Peyer's patch (tissue), 4 donors: ENCODE data around the gene RSPH3. TPM values are rescaled to one million over a fixed set of nuclear protein-coding genes. Genes with fewer than 3 reads are reported as not detected.

Source experiments
- DNase-seq, 3 donors: peaks; one replicate each; pipeline ENCODE4 v3.0.0-alpha.2; 2017 to 2019
- H3K27ac ChIP-seq, 4 donors: fragments of 200-600 bp; sonication (generic); one replicate each; pipeline ENCODE4 v1.5.1; 2016 to 2019
- H3K27me3 ChIP-seq, 2 donors: fragments of 200-600 bp; sonication (generic); one replicate each; pipeline ENCODE4 v1.5.1; 2019
- H3K36me3 ChIP-seq, 3 donors: fragments of 200-600 bp; sonication (generic); one replicate each; pipeline ENCODE4 v1.5.1; 2016 to 2019
- H3K4me1 ChIP-seq, 4 donors: fragments of 200-600 bp; sonication (generic); one replicate each; pipeline ENCODE4 v1.5.1; 2016 to 2019
- H3K4me3 ChIP-seq, 4 donors: fragments of 200-600 bp; sonication (generic); 1 replicate in 3 of 4; 2 replicates in 1 of 4; pipeline ENCODE4 v1.5.1; 2016 to 2019; ENCODE audit warnings: mild to moderate bottlenecking in 1 of 4
- H3K9me3 ChIP-seq, 4 donors: fragments of 200-600 bp; sonication (generic); one replicate each; pipeline ENCODE4 v1.5.1; 2016 to 2019; ENCODE audit warnings: mild to moderate bottlenecking in 1 of 4
- POLR2A ChIP-seq, 2 donors: fragments of 450-650 bp; IDR thresholded peaks; one replicate each; pipeline ENCODE4 v1.5.1; 2017; ENCODE audit warnings: antibody characterized with exemption in 2 of 2, mild to moderate bottlenecking in 2 of 2, moderate library complexity in 2 of 2
- total RNA-seq, 4 donors: library from RNA; depleted of rRNA; stranded (reverse); fragments of >200 nt; gene quantifications; one replicate each; pipeline ENCODE4 v1.1.0, GENCODE V29; 2016
- TF ChIP-seq, protein P1 (sequence below), 6 experiments: fragments of 450-650 bp in 4 of 6; fragments of 200-600 bp in 2 of 6; sonication (generic) in 1 of 6; IDR thresholded peaks; one replicate each; pipeline ENCODE4 v1.5.1; 2017 to 2019; ENCODE audit warnings: antibody characterized with exemption in 6 of 6, mild to moderate bottlenecking in 3 of 6, moderate library complexity in 1 of 6

The RSPH3 gene
- total RNA-seq, 4 donors from 2014 or later = 14.9 to 24.5 (median 20.1) TPM

DNA sequence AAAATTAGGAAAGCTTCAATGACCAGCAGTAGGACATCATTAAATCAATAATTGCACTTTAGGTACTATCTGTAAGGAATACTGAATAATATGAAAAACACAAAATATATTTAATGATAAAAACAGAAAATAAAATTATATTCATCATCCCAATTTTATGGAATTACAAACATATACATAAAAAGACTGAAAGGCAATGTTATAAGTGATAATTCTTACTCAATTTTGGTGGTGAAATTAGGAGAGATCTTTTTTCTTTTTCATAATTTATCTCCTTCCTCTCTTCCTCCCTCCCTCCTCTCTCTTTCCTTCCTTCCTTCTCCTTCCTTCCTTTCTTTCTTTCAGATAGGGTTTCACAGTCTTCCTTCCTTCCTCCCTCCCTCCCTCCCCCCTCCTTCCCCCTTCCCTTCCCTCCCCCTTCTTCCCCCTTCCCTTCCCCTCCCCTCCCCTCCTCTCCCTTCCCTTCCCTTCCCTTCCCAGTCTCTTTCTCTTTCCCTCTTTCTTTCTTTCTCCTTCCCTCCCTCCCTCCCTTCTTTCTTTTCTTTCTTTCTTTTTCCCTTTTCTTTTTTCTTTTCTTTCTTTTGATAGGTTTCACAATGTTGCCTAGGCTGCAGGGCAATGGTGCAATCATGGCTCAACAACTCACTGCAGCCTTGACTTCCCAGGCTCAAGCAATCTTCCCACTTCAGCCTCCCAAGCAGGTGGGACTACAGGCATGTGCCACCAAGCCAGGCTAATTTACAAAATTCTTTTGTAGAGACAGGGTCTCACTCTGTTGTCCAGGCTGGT lies 36.8 kb downstream of the RSPH3 start:
- Histone ChIP-seq H3K9me3 (no peaks in the 10 kb centered on the region), H3K4me1 (peaks cover 0 to 7% (median 0%) of the 10 kb centered on the region in 4 donors), H3K27me3 (no peaks in the 10 kb centered on the region), H3K4me3 (no peak overlapping the region), H3K27ac (no peak overlapping the region), H3K36me3 (no peaks in the 10 kb centered on the region)
- DNase-seq = no peak
- no peak for TF ChIP-seq POLR2A (IDR thresholded peaks at IDR 0.05)
- TF ChIP-seq, protein P1, sequence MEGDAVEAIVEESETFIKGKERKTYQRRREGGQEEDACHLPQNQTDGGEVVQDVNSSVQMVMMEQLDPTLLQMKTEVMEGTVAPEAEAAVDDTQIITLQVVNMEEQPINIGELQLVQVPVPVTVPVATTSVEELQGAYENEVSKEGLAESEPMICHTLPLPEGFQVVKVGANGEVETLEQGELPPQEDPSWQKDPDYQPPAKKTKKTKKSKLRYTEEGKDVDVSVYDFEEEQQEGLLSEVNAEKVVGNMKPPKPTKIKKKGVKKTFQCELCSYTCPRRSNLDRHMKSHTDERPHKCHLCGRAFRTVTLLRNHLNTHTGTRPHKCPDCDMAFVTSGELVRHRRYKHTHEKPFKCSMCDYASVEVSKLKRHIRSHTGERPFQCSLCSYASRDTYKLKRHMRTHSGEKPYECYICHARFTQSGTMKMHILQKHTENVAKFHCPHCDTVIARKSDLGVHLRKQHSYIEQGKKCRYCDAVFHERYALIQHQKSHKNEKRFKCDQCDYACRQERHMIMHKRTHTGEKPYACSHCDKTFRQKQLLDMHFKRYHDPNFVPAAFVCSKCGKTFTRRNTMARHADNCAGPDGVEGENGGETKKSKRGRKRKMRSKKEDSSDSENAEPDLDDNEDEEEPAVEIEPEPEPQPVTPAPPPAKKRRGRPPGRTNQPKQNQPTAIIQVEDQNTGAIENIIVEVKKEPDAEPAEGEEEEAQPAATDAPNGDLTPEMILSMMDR (IDR thresholded peaks at IDR 0.05) = no peak

DNA sequence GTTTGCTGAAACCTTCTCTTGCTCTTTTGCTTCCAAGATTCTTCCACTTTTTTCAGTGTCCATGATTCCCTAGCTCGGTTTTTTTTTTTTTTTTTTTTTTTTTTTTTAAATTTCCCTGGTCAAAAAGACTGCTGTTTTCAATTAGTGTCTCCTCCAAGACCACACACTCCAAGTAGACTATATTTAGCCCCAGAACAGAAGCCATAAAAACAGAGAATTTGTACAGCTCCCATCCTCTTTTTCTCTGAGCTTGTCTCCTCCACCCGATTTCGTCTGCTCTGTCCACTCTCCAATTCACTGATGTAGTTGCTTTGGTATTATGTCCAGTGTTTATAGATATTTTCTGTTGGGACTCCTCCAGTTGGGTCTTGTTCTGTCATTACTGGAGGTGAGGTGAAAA lies 37.6 kb downstream of the RSPH3 start:
- Histone ChIP-seq H3K27me3 (no peaks in the 10 kb centered on the region), H3K36me3 (no peaks in the 10 kb centered on the region), H3K4me1 (peaks cover 0 to 7% (median 0%) of the 10 kb centered on the region in 4 donors), H3K27ac (no peak overlapping the region), H3K9me3 (no peaks in the 10 kb centered on the region), H3K4me3 (no peak overlapping the region)
- TF ChIP-seq POLR2A (IDR thresholded peaks at IDR 0.05) = no peak
- TF ChIP-seq, protein P1 (IDR thresholded peaks at IDR 0.05) = no peak
- DNase-seq = no peak

DNA sequence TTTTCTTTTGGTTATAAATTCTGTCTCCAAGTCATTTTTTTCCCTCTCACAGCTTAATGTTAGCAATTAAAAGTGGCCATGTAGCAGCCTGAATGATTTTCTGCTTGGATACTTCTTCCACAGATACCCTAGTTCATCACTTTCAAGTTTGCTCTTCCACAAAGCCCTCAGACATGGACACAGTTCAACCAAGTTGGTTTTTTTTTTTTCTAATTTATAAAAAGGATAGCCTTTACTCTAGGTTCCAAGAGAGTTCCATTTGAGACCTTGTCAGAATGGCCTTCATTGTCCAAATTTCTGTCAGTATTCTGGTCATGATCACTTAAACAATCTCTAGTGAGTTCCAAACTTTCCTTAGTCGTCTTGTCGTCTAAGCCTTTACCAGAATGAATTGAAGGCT lies 40.0 kb downstream of the RSPH3 start:
- Histone ChIP-seq H3K27me3 (no peaks in the 10 kb centered on the region), H3K36me3 (no peaks in the 10 kb centered on the region), H3K27ac (no peak overlapping the region), H3K4me3 (no peak overlapping the region), H3K4me1 (peaks cover 0 to 7% (median 0%) of the 10 kb centered on the region in 4 donors), H3K9me3 (no peaks in the 10 kb centered on the region)
- no peak for DNase-seq
- TF ChIP-seq POLR2A (IDR thresholded peaks at IDR 0.05) = no peak
- TF ChIP-seq, protein P1 (IDR thresholded peaks at IDR 0.05) = no peak

DNA sequence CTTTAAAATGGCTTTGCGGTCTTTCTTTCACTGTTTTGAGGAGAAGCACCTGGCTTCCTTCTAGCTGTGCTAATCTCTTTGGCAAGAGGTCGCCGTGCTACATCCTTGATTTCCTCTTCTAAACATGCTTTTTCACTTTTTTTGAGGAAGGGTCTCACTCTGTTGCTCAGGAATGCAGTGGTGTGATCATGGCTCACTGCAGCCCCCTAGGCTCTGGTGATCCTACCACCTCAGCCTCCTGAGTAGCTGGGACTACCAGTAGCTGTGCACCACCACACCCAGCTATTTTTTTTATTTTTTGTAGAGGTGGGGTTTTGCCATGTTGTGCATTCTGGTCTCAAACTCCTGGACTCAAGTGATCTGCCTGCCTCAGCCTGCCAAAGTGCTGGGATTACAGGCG lies 40.5 kb downstream of the RSPH3 start:
- Histone ChIP-seq H3K27ac (no peak overlapping the region), H3K4me1 (peaks cover 0 to 7% (median 0%) of the 10 kb centered on the region in 4 donors), H3K9me3 (no peaks in the 10 kb centered on the region), H3K4me3 (no peak overlapping the region), H3K36me3 (no peaks in the 10 kb centered on the region), H3K27me3 (no peaks in the 10 kb centered on the region)
- no peak for DNase-seq
- no peak for TF ChIP-seq POLR2A (IDR thresholded peaks at IDR 0.05)
- TF ChIP-seq, protein P1 (IDR thresholded peaks at IDR 0.05) = no peak

DNA sequence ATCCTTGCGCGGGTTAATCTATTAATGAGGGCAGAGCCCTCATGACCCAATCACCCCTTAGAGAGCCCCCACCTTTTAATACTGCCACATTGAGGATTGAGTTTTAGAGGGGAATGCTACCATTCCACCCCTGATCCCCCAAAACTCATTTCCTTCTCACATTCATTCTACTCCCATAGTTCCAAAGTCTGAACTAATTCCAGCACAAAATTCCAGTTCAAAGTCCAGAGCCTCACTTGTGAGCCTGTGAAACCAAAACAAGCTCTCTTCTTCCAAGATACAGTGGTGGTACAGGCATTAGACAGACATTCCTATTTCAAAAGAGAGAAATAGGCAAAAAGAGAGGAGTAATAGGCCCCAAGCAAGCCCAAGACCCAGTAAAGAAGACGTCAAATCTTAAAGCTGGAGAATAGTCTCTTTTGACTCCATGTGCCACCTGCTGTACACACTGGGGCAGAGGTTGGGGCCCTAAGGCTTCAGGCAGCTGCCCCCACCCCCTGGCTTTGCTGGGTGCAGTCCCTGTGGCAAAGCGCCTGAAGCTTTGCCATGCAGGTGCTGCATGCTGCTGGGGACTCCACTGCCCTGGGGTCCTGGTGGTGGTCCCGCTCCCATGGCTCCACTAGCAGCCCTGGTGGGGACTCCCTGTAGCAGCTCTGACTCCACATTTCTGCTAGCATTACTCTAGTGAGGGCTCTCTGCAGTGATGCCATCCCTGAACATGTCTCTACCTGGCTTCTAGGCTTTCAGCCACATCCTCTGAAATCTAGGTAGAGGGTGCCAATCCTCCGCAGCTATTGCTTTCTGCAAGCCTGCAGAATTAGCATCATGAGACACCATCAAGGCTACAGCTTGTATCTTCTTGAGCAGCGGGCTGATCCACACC lies 41.3 kb downstream of the RSPH3 start:
- no peak for TF ChIP-seq POLR2A (IDR thresholded peaks at IDR 0.05)
- TF ChIP-seq, protein P1 (IDR thresholded peaks at IDR 0.05) = peak in 4 of 6 experiments; percentile 23 to 40 (median 28)

More for the DNA sequence above, 41.3 kb downstream of the RSPH3 start:
- no peaks in the 10 kb centered on the region for H3K9me3 ChIP-seq
- no peaks in the 10 kb centered on the region for H3K27me3 ChIP-seq
- H3K4me1 ChIP-seq = peaks cover 0 to 7% (median 0%) of the 10 kb centered on the region in 4 donors
- no peaks in the 10 kb centered on the region for H3K36me3 ChIP-seq
- H3K4me3 ChIP-seq = no peak overlapping the region
- peak in 2 of 3 donors; percentile 47 to 68 for DNase-seq
- H3K27ac ChIP-seq = peak overlapping the region in 1 of 4 donors; percentile 6
